Astrocyte (in vitro differentiated cells and primary cell): ENCODE data around the gene NSUN5. TPM values are rescaled to one million over a fixed set of nuclear protein-coding genes. Genes with fewer than 3 reads are reported as not detected.
"Not testable (repeated sequence)": the region's sequence is repeated elsewhere in the genome, so short reads cannot be mapped to it uniquely, and the experiment has no call there.

Experiments used
- DNase-seq: peaks from one replicate; pipeline ENCODE4 v3.0.0-alpha.2; 2010; ENCODE audit warnings: low read depth
- FAIRE-seq: peaks from 2 replicates; lab custom pipeline; 2011; peaks lifted over from hg19 to GRCh38; lab: Jason Lieb, UNC
- H2AFZ ChIP-seq: 2 replicates; pipeline ENCODE4 v1.6.0; 2012; ENCODE audit warnings: low read depth, low read length, inconsistent platforms
- H3K27ac ChIP-seq: 2 replicates; pipeline ENCODE4 v1.5.1; 2011; ENCODE audit warnings: low read depth, low read length, inconsistent platforms
- H3K27me3 ChIP-seq: 2 replicates; pipeline ENCODE4 v1.6.0; 2011; ENCODE audit warnings: low read length, inconsistent platforms; ENCODE audit not compliant: insufficient read depth
- H3K36me3 ChIP-seq: 2 replicates; pipeline ENCODE4 v1.5.1; 2011; ENCODE audit warnings: low read length, inconsistent platforms; ENCODE audit not compliant: insufficient read depth
- H3K4me1 ChIP-seq: 2 replicates; pipeline ENCODE4 v1.5.1; 2011; ENCODE audit warnings: low read length, inconsistent platforms; ENCODE audit not compliant: insufficient read depth
- H3K4me2 ChIP-seq: 2 replicates; pipeline ENCODE4 v1.6.0; 2012; ENCODE audit warnings: low read length, inconsistent platforms
- H3K4me3 ChIP-seq: 2 replicates; pipeline ENCODE4 v1.5.1; 2011; ENCODE audit warnings: low read depth, mild to moderate bottlenecking, low read length, inconsistent platforms; ENCODE audit not compliant: insufficient read depth
- H3K79me2 ChIP-seq: 2 replicates; pipeline ENCODE4 v1.6.0; 2012; ENCODE audit warnings: mild to moderate bottlenecking, low read length, inconsistent platforms; ENCODE audit not compliant: insufficient read depth
- H3K9ac ChIP-seq: 2 replicates; pipeline ENCODE4 v1.6.0; 2012; ENCODE audit warnings: mild to moderate bottlenecking, low read length, inconsistent platforms
- H3K9me3 ChIP-seq: 2 replicates; pipeline ENCODE4 v1.5.1; 2012; ENCODE audit warnings: low read depth, mild to moderate bottlenecking, low read length, inconsistent platforms; ENCODE audit not compliant: insufficient read depth
- H4K20me1 ChIP-seq: 2 replicates; pipeline ENCODE4 v1.6.0; 2012; ENCODE audit warnings: low read length, inconsistent platforms; ENCODE audit not compliant: insufficient read depth
- H3K27ac Mint-ChIP-seq: one replicate; pipeline ENCODE4 v1.8.0; 2021; ENCODE audit warnings: mild to moderate bottlenecking, mixed read lengths; ENCODE audit not compliant: unreplicated experiment
- H3K27me3 Mint-ChIP-seq: one replicate; pipeline ENCODE4 v1.8.0; 2021; ENCODE audit warnings: low read depth, mixed read lengths; ENCODE audit not compliant: unreplicated experiment
- H3K36me3 Mint-ChIP-seq: one replicate; pipeline ENCODE4 v1.8.0; 2021; ENCODE audit warnings: low read depth, mixed read lengths; ENCODE audit not compliant: unreplicated experiment
- H3K4me1 Mint-ChIP-seq: one replicate; pipeline ENCODE4 v1.8.0; 2021; ENCODE audit warnings: low read depth, mixed read lengths; ENCODE audit not compliant: unreplicated experiment
- H3K4me3 Mint-ChIP-seq: one replicate; pipeline ENCODE4 v1.8.0; 2021; ENCODE audit warnings: mild to moderate bottlenecking, moderate library complexity, mixed read lengths; ENCODE audit not compliant: unreplicated experiment
- H3K9me3 Mint-ChIP-seq: one replicate; pipeline ENCODE4 v1.8.0; 2021; ENCODE audit warnings: mild to moderate bottlenecking, mixed read lengths; ENCODE audit not compliant: unreplicated experiment
- CTCF ChIP-seq: IDR thresholded peaks from 2 replicates; pipeline ENCODE4 v1.5.1; 2011; ENCODE audit warnings: low read depth, mild to moderate bottlenecking, inconsistent platforms, low read length, moderate library complexity; ENCODE audit not compliant: insufficient read depth
- EZH2 ChIP-seq: IDR thresholded peaks from 2 replicates; pipeline ENCODE4 v1.6.1; 2012; ENCODE audit warnings: mild to moderate bottlenecking, low read length, inconsistent platforms; ENCODE audit not compliant: insufficient read depth
- total RNA-seq: library from RNA; stranded (reverse); gene quantifications from 2 replicates; pipeline ENCODE4 v1.2.1, GENCODE V29; 2021

Gene NSUN5
- total RNA-seq, 1 donor from 2014 or later, result 27.6 TPM

- Histone ChIP-seq H3K4me2 (no peak overlapping the region), H3K36me3 (no peaks in the 10 kb centered on the region), H3K79me2 (no peaks in the 10 kb centered on the region), H3K27me3 (no peaks in the 10 kb centered on the region), H4K20me1 (no peaks in the 10 kb centered on the region), H3K9ac (no peak overlapping the region), H2AFZ (no peak overlapping the region), H3K4me1 (peaks cover 1% of the 10 kb centered on the region), H3K4me3 (no peak overlapping the region), H3K9me3 (no peaks in the 10 kb centered on the region), H3K27ac (no peak overlapping the region)
- H3K27ac Mint-ChIP-seq, result no peak overlapping the region
- no peak for TF ChIP-seq CTCF
- TF ChIP-seq EZH2, result no peak
- H3K36me3 Mint-ChIP-seq, result peaks cover 6% of the 10 kb centered on the region
- no peaks in the 10 kb centered on the region for H3K9me3 Mint-ChIP-seq
- FAIRE-seq (no peak), DNase-seq (no peak)
- peaks cover 1% of the 10 kb centered on the region for H3K27me3 Mint-ChIP-seq
- H3K4me3 Mint-ChIP-seq, result no peak overlapping the region
- H3K4me1 Mint-ChIP-seq, result peaks cover 4% of the 10 kb centered on the region
Measured at GRCh38 chr7:73304071-73304470, 4.6 kb downstream of the NSUN5 start.

GRCh38 chr7:73303546-73303945 lies 5.1 kb downstream of the NSUN5 start:
- H3K9me3 ChIP-seq, result no peaks in the 10 kb centered on the region
- no peak overlapping the region for H3K4me2 ChIP-seq
- no peak overlapping the region for H2AFZ ChIP-seq
- Mint-ChIP-seq H3K9me3 (no peaks in the 10 kb centered on the region), H3K27ac (no peak overlapping the region), H3K27me3 (peaks cover 2% of the 10 kb centered on the region), H3K36me3 (peaks cover 6% of the 10 kb centered on the region), H3K4me1 (peaks cover 4% of the 10 kb centered on the region), H3K4me3 (no peak overlapping the region)
- H3K36me3 ChIP-seq, result no peaks in the 10 kb centered on the region
- H3K4me3 ChIP-seq, result no peak overlapping the region
- DNase-seq, result no peak
- no peaks in the 10 kb centered on the region for H4K20me1 ChIP-seq
- no peaks in the 10 kb centered on the region for H3K27me3 ChIP-seq
- no peaks in the 10 kb centered on the region for H3K4me1 ChIP-seq
- H3K79me2 ChIP-seq, result no peaks in the 10 kb centered on the region
- FAIRE-seq, result no peak
- H3K9ac ChIP-seq, result no peak overlapping the region
- TF ChIP-seq CTCF (no peak), EZH2 (no peak)
- no peak overlapping the region for H3K27ac ChIP-seq

- not testable (repeated sequence) for H3K4me3 Mint-ChIP-seq, H3K27me3 ChIP-seq, H3K4me2 ChIP-seq, H3K27me3 Mint-ChIP-seq, H3K4me1 Mint-ChIP-seq, FAIRE-seq, H3K27ac ChIP-seq, H3K9me3 Mint-ChIP-seq, H3K36me3 ChIP-seq, H3K9ac ChIP-seq, H3K4me3 ChIP-seq, H4K20me1 ChIP-seq, DNase-seq, H2AFZ ChIP-seq, H3K27ac Mint-ChIP-seq, H3K79me2 ChIP-seq, H3K4me1 ChIP-seq, H3K36me3 Mint-ChIP-seq, H3K9me3 ChIP-seq
Measured at GRCh38 chr7:73302846-73303245, 5.8 kb downstream of the NSUN5 start.

GRCh38 chr7:73301108-73301507 lies 7.5 kb downstream of the NSUN5 start:
- H3K27ac Mint-ChIP-seq, H4K20me1 ChIP-seq, H3K27ac ChIP-seq, H3K9ac ChIP-seq, H2AFZ ChIP-seq, H3K4me2 ChIP-seq, H3K4me1 ChIP-seq, H3K27me3 ChIP-seq, H3K4me3 ChIP-seq, DNase-seq, H3K9me3 ChIP-seq, H3K36me3 ChIP-seq, H3K9me3 Mint-ChIP-seq, H3K79me2 ChIP-seq, H3K27me3 Mint-ChIP-seq, H3K36me3 Mint-ChIP-seq, H3K4me3 Mint-ChIP-seq, FAIRE-seq, H3K4me1 Mint-ChIP-seq: not testable (repeated sequence)

- H3K9me3 Mint-ChIP-seq, H3K27me3 Mint-ChIP-seq, H3K4me3 Mint-ChIP-seq: not testable (repeated sequence)
Measured at GRCh38 chr7:73299812-73300211, 8.8 kb downstream of the NSUN5 start.

More at GRCh38 chr7:73299812-73300211, 8.8 kb downstream of the NSUN5 start:
- H3K9ac ChIP-seq, FAIRE-seq, H4K20me1 ChIP-seq, H3K79me2 ChIP-seq, DNase-seq, H3K27ac Mint-ChIP-seq, H3K4me1 Mint-ChIP-seq, H3K27ac ChIP-seq, H3K4me2 ChIP-seq, H2AFZ ChIP-seq, H3K36me3 Mint-ChIP-seq, H3K27me3 ChIP-seq, H3K9me3 ChIP-seq, H3K4me1 ChIP-seq, H3K36me3 ChIP-seq, H3K4me3 ChIP-seq: not testable (repeated sequence)
